HG02571 (cell line): Measurements from ENCODE around the gene DIS3L2.
"Not testable (repeated sequence)": the region's sequence is repeated elsewhere in the genome, so short reads cannot be mapped to it uniquely, and the experiment has no call there.

Source experiments
- ATAC-seq: cut with Tn5 transposase; IDR thresholded peaks from one replicate; pipeline ENCODE4 v1.9.1; 2021; ENCODE audit warnings: mild to moderate bottlenecking, moderate library complexity; ENCODE audit not compliant: unreplicated experiment

Gene DIS3L2

DNA sequence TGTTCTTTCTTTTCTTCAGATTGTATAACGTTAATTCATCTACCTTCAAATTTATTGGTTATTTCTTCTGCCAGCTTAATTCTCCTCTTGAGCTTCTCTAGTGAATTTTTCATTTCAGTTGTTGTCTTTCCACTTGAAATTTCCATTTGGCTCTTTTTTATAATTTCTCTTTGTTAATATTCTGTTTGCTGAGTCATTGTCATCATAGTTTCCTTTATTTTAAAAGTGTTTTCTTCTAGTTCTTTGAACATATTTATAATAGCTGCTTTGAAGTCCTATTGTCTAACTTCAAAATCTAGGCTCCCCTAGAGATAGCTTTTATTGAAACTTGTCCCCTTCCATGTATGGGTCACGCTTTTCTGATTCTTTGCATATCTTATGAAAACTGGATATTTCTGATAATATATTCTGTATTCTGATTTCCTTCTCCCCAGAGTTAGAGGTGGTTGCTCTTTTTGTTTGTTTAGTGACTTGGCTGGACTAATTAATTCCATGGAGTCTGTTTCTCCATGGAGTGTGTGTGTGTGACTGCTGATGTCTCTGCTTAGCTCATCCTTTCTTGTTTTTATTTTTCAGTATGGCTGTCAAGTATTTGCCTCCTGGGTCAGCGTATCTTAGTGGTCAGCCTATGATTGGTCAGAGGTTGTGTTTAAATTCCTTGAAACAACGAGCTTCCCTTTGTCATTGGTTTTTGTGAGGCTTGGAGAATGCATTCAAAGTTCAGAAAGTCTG lies 47.6 kb downstream of the DIS3L2 start:
- no peak for ATAC-seq

DNA sequence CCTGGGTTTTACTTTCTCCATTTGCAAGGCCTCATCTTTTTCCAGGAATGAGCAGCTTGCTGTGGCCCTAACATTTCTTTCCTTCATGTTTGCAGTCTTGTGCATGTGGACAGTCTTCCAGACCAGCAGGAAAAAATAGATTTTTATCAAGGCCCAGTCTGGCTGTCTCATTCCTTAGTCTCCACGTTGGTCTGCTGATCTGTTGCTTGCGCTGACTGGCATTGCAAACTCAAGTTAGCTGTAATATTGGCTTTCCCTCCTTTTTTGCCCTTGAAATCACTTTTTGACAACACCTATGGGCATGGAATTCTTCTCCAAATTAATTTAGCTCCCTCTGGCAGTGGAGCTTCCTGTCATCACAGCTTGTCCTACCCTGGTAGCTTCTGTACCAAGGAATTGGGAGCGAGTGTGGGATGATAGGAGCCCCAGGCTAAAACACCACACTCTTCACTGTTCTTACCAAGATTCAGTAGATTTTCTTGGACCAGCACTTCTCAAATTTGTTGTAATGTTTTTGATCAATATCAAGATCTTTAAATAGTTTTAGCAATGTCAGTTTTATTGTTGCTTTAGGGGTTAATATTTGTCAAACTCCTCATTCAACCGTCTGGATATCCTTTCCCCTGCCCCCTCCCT lies 48.2 kb downstream of the DIS3L2 start:
- ATAC-seq: no peak

DNA sequence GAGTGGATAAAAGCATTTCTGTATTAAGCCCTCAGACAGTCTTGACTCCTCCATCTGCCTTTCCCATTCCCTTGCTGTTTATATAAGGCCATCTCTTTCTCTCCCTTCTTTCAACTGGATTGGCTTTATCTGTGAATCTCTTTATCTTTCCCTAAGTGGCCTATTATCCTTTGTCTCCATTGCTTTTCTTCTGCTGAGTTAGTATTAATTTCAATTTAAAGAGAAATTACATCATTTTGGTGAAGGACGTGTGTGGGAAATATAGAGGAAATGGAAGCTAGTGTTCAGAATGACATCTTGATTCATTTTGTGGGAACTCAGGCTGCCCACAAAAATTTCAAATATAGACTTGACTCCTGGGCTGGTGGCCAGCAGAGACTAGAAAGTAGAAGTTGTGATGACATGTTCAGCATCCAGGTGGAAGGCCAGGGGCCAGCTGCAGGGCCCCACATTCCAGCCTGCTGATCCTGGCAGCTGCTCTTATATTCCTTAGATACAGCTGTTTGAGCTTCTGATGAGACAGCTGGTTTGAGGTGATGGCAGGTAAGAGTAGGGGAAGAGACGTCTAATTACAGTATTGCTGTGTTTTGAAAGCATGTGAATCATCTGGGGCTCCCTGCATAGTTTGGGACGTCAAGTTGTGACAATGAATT lies 52.3 kb downstream of the DIS3L2 start:
- no peak for ATAC-seq

DNA sequence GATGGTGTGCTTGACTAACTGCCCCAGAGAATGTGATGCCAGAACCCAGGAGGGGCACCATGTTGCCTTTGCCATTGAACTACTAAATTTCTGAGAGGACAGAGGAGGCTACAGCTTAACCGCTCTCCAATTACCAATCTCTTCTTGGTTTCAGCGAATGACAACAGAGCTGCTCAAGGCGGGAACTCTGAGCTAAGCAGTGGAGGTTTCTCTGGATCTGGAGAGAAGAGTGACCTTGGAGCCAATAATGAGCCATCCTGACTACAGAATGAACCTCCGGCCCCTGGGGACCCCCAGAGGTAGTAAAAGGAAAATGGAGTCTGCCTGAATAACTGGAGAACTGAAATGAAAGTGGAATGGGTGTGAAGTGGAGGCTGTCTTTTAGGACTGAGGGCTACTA lies 53.2 kb downstream of the DIS3L2 start:
- no peak for ATAC-seq

DNA sequence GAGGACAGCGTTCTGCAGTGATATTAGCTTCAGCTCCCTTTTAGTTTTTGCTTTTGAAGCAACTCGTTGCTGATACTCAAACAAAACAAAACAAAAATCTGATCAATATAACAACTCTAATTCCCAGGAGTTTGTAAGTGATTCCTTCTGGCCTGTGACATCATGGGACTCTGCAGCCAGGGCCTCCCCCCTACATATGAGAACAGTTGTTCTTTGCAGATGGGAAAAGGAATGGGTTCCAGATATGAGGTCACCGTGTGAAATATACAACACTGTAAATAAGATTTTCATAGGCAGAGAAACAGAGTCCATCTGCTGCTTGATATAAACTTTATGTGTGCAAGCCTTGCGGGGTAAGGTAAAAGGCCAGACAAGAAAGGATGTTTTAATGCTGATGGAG lies 56.7 kb downstream of the DIS3L2 start:
- no peak for ATAC-seq

DNA sequence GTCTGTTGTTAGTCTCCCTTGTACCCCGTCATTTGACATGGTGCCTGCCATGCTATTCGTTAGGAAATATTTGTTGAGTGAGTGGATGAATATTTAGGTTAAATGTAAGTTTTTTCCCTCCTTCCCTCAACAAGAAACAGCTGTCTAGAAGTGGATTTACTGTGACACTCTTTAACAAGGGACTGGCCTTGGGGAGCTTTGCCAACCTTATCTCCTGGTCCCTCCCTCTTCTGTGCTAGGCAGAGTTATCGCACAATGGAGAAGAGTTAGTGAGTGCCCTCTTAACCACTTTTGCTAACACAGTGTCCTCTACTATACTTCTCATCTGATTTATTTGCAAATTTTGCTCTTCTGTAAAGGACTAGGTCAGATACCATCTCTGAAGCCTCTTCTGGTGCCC lies 61.2 kb downstream of the DIS3L2 start:
- no peak for ATAC-seq

DNA sequence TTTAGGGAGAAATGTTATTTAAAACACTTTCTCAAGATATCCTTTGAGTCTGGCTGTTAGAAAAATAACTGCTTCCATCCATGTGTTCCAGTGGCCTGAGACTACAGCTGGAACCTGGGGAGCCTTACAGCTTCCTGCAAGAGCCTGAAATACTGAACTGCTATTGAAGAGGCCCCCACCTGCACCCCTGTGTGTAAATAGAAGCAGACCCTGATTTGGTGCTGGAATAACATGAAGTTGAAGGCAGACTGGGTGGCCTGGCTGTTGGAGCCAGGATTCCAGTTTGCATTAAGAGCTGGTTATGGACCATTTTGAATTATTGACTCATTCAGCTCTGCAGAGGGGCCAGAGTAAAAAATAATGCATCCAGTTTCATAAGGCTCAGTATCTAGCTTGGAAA lies 61.9 kb downstream of the DIS3L2 start:
- ATAC-seq: no peak

DNA sequence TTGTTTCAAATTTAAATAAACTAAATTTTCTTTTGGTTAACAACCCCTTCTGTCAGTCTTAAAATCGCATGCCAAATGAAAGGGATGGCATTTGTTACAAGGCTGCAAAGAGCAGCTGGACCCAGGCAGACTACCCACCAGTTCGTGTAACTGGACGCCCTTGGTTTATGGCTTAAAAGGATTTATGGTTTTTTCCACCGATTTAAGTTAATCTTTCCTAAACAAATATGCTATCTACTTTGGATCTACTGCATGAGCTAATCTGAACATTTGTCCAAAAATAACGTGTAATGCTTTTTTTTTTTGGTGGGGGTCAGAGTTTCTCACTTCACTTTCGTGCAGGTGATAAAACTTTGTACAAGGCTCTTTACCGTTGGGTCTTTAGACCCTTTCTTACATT lies 62.9 kb downstream of the DIS3L2 start:
- ATAC-seq: no peak

DNA sequence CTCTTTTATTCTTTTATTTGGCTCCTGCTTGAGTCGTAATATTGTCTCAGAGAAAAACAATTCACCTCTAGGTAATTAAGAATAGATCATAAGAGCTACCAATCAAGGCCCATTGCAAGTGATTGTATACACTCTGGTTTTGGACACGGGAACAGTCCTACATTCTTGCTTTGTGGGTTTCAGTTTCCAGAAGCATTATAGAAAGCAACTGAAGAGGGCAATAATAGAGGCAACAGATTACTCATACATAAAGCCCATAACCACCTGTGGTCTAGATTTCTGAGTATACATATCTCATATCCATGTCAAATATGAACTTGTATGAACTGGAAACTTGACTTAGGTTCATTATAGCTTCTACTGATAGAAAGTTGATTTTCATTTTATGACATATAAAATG lies 65.4 kb downstream of the DIS3L2 start:
- peak; percentile 94 for ATAC-seq

DNA sequence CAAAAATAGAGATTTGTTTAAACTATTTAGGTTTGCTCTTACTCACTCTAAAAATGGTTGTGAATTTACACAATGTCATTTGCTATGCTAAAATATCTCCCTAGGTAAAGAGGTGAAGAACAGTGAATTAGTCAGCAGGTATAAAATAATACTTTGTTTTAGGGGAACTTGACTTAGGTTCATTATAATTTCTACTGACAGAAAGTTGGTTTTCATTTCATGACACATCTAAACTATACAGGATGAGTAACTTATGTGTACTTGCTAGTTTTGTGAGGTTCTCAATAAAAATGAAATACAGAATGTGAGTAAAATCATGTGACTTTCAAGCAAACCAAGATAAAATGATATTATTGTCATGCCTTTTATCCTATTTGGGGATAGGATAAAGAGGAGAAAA lies 66.0 kb downstream of the DIS3L2 start:
- ATAC-seq: no peak

DNA sequence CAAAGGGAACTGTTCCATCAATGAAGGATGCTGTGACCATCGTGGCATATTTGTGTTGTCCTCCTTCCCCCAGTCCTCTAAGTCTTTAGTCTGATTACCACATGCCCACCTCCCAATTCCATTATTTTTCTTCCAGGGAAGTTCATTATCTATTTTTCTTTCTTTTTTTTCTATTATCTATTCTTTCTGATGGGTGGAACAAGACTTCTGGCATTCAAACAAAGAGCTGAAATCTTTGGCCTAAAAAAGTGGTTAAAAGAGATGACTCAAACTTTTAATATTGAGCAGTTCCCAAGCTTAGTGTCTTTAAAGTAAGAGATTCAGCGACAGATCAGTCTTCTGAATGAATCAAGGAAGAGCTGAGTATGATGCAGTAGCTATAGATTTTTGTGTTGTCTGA lies 66.6 kb downstream of the DIS3L2 start:
- no peak for ATAC-seq

DNA sequence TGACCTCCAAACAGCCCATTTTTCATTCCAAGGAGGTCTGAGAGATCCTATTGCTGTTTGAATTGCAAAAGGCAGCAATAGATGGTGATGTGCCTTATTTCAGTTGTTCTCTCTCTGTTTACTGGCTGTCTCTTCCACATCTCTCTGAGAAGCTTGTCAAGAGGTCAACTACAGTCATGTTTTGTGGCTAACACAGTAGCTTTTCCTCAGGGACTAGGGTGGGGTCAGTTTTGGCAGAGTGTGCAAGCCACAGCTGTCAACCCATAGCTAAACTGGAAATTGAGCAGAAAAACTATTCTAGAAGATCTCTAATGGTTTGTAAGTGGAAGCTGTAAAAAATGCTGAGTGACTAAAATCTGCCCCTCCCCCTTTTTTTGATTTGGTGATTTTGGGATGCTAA lies 67.1 kb downstream of the DIS3L2 start:
- no peak for ATAC-seq

DNA sequence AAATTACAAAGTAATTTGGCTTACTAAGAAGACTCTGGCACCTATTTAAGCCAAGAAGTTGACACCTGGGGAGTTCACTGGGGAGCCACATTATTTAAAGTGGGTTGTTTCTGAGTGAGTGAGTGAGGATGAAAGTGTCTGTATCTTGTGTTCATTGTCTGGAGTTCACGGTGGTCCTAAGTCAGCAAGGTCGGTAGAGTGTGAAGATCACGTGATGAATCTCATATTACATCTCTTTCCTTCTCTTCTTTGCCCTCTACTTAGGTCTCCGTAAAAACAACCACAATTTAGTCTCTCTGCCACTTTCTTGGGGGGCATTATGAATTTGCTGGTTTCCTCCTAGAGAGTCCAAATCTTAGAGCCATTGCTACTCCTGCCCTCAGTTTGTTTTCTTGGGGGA lies 67.8 kb downstream of the DIS3L2 start:
- ATAC-seq: no peak

DNA sequence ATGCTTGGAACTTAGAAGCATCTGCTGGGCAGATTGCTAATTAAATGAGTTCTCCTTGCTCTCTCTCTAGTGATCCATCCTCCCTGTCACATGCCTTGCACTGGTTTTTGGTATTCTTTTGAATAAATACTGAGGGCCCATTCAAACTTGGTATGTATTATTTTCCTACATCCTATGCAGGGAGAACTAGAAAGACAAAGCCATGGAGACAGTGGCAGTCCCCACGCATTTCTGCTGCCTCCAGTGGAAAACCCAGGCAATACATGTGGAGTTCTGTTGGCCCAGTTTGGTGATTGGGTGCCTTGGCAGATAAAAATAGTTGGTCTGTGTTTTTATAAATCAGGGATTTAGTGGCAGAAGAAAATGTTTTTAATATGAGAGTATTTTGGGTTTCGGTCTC lies 68.7 kb downstream of the DIS3L2 start:
- ATAC-seq: no peak

DNA sequence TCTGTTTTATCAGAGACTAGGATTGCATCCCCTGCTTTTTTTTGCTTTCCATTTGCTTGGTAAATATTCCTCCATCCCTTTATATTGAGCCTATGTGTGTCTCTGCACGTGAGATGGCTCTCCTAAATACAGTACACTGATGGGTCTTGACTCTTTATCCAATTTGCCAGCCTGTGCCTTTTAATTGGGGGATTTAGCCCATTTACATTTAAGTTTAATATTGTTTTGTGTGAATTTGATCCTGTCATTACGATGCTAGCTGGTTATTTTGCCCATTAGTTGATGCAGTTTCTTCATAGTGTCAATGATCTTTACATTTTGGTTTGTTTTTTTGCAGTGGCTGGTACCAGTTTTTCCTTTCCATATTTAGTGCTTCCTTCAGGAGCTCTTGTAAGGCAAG lies 73.8 kb downstream of the DIS3L2 start:
- not testable (repeated sequence) for ATAC-seq

DNA sequence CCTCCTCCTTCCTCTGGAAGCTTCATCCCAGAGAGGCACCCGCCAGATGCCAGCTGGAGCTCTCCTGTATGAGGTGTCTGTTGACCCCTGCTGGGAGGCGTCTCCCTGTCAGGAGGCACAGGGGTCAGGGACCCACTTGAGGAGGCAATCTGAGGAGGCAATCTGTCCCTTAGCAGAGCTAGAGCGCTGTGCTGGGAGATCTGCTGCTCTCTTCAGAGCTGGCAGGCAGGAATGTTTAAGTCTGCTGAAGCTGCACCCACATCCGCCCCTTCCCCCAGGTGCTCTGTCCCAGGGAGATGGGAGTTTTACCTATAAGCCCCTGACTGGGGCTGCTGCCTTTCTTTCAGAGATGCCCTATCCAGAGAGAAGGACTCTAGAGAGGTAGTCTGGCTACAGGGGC lies 75.4 kb downstream of the DIS3L2 start:
- not testable (repeated sequence) for ATAC-seq

DNA sequence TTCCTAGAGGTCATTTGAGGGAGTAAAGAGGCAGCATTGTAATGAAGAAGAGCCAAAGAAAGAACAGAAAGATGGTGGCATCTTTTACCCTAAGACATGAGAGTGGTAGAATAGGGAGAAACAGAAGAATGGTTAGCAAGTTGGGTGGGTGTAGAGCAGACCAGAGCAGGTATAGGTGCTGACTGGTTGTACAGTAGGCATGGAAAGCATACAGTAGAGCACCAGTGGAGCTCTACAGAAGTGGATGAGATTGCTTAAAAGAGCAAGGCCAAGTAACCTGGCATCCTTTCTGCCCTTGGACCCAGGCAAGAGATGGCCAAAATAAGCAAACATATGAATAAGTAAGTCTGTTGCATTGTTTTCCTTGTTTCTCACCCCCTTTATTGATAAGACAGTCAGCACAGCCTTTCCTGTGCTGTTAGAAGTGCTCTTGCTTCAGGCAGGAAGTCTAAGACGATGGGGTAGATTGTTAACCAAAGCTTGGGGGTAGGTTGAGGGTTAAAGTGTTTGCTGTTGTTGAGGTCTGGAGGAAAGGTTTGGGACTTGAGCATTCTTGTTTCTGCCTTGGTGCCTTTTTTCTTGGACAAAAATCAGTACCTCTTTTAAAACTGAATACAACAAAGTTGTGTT lies 76.9 kb downstream of the DIS3L2 start:
- ATAC-seq: no peak

DNA sequence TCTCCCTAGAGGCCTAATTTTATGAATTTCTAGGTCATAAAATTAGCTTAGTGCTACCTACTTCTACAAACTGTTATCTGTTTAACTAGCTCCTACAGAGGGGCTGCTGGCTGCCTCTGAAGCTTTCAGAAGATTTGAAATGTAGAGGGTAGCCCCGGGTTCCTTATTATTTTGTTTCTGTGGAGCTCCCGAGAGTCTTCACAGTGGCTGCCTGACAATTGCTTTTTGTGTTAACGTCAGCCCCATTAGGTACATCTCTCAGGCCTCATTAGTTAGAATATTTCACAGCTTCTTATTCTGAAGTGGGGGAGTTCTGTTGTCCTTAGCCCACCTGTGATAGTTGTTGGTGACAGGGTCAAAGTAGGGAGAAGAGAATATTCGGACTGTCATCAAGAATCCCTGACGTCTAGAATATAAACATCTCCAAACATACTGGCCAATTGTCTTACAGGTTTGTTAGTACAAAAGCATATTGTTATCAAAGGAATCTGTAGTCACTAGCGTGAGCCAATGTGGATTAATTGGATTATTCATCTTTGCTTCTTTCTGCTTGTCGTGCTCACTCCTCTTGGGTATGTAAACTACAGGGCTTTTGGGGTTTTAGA lies 77.5 kb downstream of the DIS3L2 start:
- no peak for ATAC-seq

DNA sequence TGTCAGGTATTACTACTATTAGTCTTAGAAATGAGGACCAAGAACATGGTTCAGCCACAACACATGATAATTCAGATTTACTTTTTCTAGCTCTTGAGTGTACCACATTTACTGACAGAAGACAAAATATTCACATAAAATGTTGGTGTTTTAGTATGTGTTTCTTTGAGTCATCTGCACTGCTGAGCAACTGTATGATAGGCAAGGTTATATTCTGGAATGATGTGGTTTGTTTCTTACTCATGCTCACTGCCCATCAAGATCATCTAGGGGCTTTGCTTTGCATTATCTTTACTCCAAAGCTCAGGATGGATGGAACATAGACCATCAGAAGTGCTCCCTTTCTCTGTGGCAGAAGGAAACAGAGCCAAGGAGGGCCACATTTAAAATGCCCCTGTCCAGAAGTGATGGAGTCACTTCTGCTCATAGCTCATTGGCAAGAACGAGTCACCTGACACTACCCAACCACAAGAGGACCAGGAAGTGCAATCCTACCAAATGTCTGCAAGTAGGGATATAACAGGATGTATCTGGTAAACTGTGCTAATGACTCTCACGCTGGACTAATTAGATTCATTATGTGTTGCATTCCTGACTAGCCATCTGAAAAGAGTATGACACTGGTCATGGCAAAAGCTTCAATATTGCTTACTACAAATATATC lies 81.5 kb downstream of the DIS3L2 start:
- ATAC-seq: no peak

DNA sequence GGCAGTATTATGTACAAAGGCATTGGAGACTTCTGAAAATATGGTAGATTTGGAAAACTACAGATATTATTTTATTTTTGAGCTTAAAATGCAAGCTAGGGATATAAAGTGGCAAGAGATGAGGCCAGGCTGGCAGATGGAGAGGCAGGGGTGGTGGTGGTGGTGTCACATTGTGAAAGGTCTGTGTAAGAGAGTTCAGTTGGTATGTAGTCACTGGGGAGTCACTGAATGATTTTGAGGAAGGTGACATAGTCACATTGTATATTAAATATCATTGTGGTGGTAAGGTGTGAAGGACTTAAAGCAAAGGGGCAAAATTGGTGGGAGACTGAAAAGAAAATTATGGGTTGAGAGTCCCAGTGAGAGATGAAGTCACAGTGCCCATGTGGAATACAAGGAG lies 82.5 kb downstream of the DIS3L2 start:
- ATAC-seq: no peak

DNA sequence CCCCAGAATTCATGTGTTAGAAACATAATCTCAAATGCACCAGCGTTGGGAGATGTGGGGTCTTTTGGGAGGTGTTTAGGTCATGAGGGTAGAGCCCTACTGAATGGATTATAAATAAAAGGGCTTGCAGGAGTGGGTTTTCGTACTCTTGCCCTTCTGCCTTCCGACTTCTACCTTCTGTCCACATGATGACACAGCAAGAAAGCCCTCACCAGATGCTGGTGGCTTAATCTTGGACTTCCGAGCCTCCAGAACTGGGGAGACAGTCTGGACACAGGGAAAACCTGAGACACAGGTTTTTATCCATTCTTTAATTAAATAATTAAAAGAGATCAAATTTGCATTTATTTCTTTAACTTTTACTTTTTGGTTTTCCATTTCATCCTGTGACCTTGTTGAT lies 87.8 kb downstream of the DIS3L2 start:
- no peak for ATAC-seq
